Transverse colon (tissue), 3 donors: Measurements from ENCODE around the gene RCHY1.

Source experiments
- POLR2A ChIP-seq: fragments of 450-650 bp; IDR thresholded peaks from one replicate; pipeline ENCODE4 v1.6.1; 2016; ENCODE audit warnings: antibody characterized with exemption, mild to moderate bottlenecking, moderate library complexity
- TF ChIP-seq, protein P1 (sequence below), 5 experiments: fragments of 200-600 bp in 3 of 5; fragments of 450-650 bp in 2 of 5; sonication (generic) in 3 of 5; IDR thresholded peaks; 1 replicate in 2 of 5; 2 replicates in 3 of 5; pipeline ENCODE4 v1.5.1; 2016 to 2017; ENCODE audit warnings: antibody characterized with exemption in 5 of 5, inconsistent platforms in 3 of 5, mild to moderate bottlenecking in 2 of 5, moderate library complexity in 1 of 5

DNA sequence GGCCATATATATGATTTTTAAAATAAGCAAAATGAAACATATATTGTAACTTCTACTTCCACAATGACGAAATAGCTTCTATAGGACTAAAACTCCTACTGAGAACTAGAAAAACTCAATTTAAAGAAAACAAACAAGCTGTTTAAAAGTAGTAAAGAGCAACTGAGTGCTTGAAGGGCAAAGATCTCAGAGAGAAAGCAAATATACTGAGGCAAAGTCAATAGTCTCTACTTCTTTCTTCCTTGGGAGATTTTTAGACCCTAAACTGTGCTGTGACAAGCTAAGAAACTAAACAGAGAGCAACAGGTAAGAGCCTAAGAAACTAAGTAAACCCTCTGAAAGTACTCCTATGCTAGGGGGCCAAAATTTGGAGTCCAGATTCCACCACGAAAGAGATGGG lies 8.6 kb downstream of the RCHY1 start:
- TF ChIP-seq, protein P1, sequence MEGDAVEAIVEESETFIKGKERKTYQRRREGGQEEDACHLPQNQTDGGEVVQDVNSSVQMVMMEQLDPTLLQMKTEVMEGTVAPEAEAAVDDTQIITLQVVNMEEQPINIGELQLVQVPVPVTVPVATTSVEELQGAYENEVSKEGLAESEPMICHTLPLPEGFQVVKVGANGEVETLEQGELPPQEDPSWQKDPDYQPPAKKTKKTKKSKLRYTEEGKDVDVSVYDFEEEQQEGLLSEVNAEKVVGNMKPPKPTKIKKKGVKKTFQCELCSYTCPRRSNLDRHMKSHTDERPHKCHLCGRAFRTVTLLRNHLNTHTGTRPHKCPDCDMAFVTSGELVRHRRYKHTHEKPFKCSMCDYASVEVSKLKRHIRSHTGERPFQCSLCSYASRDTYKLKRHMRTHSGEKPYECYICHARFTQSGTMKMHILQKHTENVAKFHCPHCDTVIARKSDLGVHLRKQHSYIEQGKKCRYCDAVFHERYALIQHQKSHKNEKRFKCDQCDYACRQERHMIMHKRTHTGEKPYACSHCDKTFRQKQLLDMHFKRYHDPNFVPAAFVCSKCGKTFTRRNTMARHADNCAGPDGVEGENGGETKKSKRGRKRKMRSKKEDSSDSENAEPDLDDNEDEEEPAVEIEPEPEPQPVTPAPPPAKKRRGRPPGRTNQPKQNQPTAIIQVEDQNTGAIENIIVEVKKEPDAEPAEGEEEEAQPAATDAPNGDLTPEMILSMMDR (IDR thresholded peaks at IDR 0.05): no peak
- TF ChIP-seq POLR2A: no peak
